AG04449 (cell line): ENCODE data around the gene GPLD1.

ENCODE experiments used
- CTCF ChIA-PET: fragments of 350-600 bp; formaldehyde crosslinking; extraction: SDS; loops from one replicate; lab custom pipeline; 2021; ENCODE audit warnings: antibody characterized with exemption; lab: Yijun Ruan, JAX
- POLR2A ChIA-PET: fragments of 400-600, 350-600 bp; formaldehyde crosslinking; extraction: SDS; loops from one replicate; lab custom pipeline; 2020; ENCODE audit warnings: antibody characterized with exemption, inconsistent platforms; lab: Yijun Ruan, JAX
- DNase-seq: peaks from one replicate; pipeline ENCODE4 v3.0.0-alpha.2; 2010; ENCODE audit warnings: low read depth, low spot score
- H3K4me3 ChIP-seq: 2 replicates; pipeline ENCODE4 v1.5.1; 2011; ENCODE audit warnings: low read depth, mild to moderate bottlenecking, control low read depth, low read length
- CTCF ChIP-seq: IDR thresholded peaks from one replicate; pipeline ENCODE4 v1.5.1; 2011; ENCODE audit warnings: mild to moderate bottlenecking, moderate library complexity, low read length, control low read depth, inconsistent platforms; ENCODE audit not compliant: insufficient read depth; ENCODE audit errors: missing control alignments

GPLD1 gene

GRCh38 chr6:24534329-24534728, 45.0 kb upstream of the GPLD1 start:
- TF ChIP-seq CTCF = no peak
- POLR2A ChIA-PET = no interaction called here
- H3K4me3 ChIP-seq = no peak overlapping the region
- no peak for DNase-seq
- CTCF ChIA-PET = interaction anchor here (1.6 kb wide), 1 partner anchor 10 kb away, joined by 4 read pairs; no protein-coding TSS in a partner anchor

GRCh38 chr6:24529985-24530384, 40.6 kb upstream of the GPLD1 start:
- POLR2A ChIA-PET = no interaction called here
- peak; percentile 9 for DNase-seq
- TF ChIP-seq CTCF = no peak
- CTCF ChIA-PET = interaction anchor here (3.3 kb wide), 1 partner anchor 9 kb away, joined by 14 read pairs; no protein-coding TSS in a partner anchor
- no peak overlapping the region for H3K4me3 ChIP-seq

GRCh38 chr6:24524805-24525204, 35.4 kb upstream of the GPLD1 start:
- H3K4me3 ChIP-seq = no peak overlapping the region
- CTCF ChIA-PET = interaction anchor here (0.7 to 6.1 kb wide), 8 partner anchors 9 to 242 kb away, joined by 3 to 22 read pairs (median 4); no protein-coding TSS in a partner anchor
- peak; percentile 54 for TF ChIP-seq CTCF
- peak; percentile 7 for DNase-seq
- POLR2A ChIA-PET = no interaction called here

GRCh38 chr6:24524329-24524728, 35.0 kb upstream of the GPLD1 start:
- DNase-seq = no peak
- H3K4me3 ChIP-seq = no peak overlapping the region
- ChIA-PET POLR2A (no interaction called here), CTCF (interaction anchor here (0.7 to 6.1 kb wide), 8 partner anchors 10 to 242 kb away, joined by 3 to 22 read pairs (median 3); no protein-coding TSS in a partner anchor)
- no peak for TF ChIP-seq CTCF

GRCh38 chr6:24522228-24523176, 33.1 kb upstream of the GPLD1 start:
- CTCF ChIA-PET = interaction anchor here (0.8 to 6.1 kb wide), 13 partner anchors 11 to 243 kb away, joined by 3 to 22 read pairs (median 4); partner anchors contain the start of gene ALDH5A1
- POLR2A ChIA-PET = no interaction called here
- no peak for TF ChIP-seq CTCF
- H3K4me3 ChIP-seq = no peak overlapping the region
- no peak for DNase-seq
